ENCODE measurements around the gene PDIA5. TPM values are rescaled to one million over a fixed set of nuclear protein-coding genes. Genes with fewer than 3 reads are reported as not detected.
A peak's percentile ranks its signal among the peaks of the same experiment; 100 is the strongest.

The PDIA5 gene
- total RNA-seq, 1 experiment from 2014 or later: 41.5 TPM

DNA sequence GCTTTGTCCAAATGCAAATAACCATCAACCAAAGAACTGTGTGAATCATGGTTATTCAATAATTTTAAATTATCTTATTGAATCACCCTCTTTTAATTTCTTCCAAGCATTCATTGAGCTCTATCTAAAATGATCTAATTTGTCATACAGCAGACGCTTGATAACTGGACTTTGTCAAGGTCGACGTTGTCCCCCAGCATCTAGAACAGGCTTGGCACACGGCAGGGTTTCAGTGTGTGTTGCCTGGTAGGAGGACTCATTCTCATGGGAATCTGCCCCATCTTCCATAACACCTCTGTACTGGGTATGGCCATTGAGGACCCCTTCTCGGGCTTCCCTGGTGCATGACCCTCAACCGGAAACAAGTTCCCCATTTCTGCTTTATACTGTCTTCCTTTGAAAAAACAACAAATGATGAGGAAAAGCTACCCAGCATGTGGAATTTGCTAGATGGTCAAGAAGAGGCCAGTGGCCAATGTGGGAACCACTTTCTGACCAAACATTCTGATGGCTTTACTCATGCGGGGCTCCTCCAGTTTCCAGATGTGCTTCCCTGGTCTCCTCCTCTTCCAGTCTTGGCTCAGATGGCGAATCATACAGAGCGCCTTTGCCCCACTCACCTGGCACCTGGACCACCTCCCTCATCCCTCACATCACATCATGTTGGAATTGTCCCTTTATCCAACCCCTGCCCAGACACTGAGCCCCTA lies 93.3 kb downstream of the PDIA5 start:
- no peak for DNase-seq (ENCODE audit: low spot score)
- Mint-ChIP-seq H3K36me3 (peaks cover 40% of the 10 kb centered on the region), H3K4me1 (no peaks in the 10 kb centered on the region), H3K27me3 (ENCODE audit: low read depth) (no peaks in the 10 kb centered on the region), H3K4me3 (no peak overlapping the region), H3K27ac (no peak overlapping the region), H3K9me3 (peaks cover 7% of the 10 kb centered on the region)
- ATAC-seq: no peak
- ChIA-PET CTCF (interaction anchor here (0.8 to 1.6 kb wide), 3 partner anchors 116 to 133 kb away, joined by 3 to 5 read pairs (median 3); partner anchors contain the start of gene SEMA5B), POLR2A (no interaction called here)
- TF ChIP-seq ZNF263 (CRISPR knock-in tag; IDR thresholded peaks at IDR 0.05; ENCODE audit: low read depth): no peak
- TF ChIP-seq TEAD1 (CRISPR knock-in tag; IDR thresholded peaks at IDR 0.05): no peak
- TF ChIP-seq, protein P1, sequence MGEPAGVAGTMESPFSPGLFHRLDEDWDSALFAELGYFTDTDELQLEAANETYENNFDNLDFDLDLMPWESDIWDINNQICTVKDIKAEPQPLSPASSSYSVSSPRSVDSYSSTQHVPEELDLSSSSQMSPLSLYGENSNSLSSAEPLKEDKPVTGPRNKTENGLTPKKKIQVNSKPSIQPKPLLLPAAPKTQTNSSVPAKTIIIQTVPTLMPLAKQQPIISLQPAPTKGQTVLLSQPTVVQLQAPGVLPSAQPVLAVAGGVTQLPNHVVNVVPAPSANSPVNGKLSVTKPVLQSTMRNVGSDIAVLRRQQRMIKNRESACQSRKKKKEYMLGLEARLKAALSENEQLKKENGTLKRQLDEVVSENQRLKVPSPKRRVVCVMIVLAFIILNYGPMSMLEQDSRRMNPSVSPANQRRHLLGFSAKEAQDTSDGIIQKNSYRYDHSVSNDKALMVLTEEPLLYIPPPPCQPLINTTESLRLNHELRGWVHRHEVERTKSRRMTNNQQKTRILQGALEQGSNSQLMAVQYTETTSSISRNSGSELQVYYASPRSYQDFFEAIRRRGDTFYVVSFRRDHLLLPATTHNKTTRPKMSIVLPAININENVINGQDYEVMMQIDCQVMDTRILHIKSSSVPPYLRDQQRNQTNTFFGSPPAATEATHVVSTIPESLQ (CRISPR knock-in tag; IDR thresholded peaks at IDR 0.05): no peak
- TF ChIP-seq, protein P2, sequence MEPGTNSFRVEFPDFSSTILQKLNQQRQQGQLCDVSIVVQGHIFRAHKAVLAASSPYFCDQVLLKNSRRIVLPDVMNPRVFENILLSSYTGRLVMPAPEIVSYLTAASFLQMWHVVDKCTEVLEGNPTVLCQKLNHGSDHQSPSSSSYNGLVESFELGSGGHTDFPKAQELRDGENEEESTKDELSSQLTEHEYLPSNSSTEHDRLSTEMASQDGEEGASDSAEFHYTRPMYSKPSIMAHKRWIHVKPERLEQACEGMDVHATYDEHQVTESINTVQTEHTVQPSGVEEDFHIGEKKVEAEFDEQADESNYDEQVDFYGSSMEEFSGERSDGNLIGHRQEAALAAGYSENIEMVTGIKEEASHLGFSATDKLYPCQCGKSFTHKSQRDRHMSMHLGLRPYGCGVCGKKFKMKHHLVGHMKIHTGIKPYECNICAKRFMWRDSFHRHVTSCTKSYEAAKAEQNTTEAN (CRISPR knock-in tag; IDR thresholded peaks at IDR 0.05): no peak
- no peak for TF ChIP-seq ETV6 (CRISPR knock-in tag; IDR thresholded peaks at IDR 0.05)
- TF ChIP-seq CREB1 (CRISPR knock-in tag; IDR thresholded peaks at IDR 0.05): no peak
- TF ChIP-seq NR3C1 (CRISPR knock-in tag; conservative IDR thresholded peaks at IDR 0.05; ENCODE audit: low read depth): no peak
- no peak for TF ChIP-seq PRRX2 (CRISPR knock-in tag; IDR thresholded peaks at IDR 0.05)
- TF ChIP-seq SMAD3 (CRISPR knock-in tag; IDR thresholded peaks at IDR 0.05; ENCODE audit: borderline replicate concordance): no peak
- TF ChIP-seq ZNF416 (CRISPR knock-in tag; IDR thresholded peaks at IDR 0.05): no peak
- no peak for TF ChIP-seq KAT7 (CRISPR knock-in tag; IDR thresholded peaks at IDR 0.05; ENCODE audit: borderline replicate concordance)
- TF ChIP-seq, protein P3, sequence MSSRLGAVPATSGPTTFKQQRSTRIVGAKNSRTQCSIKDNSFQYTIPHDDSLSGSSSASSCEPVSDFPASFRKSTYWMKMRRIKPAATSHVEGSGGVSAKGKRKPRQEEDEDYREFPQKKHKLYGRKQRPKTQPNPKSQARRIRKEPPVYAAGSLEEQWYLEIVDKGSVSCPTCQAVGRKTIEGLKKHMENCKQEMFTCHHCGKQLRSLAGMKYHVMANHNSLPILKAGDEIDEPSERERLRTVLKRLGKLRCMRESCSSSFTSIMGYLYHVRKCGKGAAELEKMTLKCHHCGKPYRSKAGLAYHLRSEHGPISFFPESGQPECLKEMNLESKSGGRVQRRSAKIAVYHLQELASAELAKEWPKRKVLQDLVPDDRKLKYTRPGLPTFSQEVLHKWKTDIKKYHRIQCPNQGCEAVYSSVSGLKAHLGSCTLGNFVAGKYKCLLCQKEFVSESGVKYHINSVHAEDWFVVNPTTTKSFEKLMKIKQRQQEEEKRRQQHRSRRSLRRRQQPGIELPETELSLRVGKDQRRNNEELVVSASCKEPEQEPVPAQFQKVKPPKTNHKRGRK (CRISPR knock-in tag; IDR thresholded peaks at IDR 0.05; ENCODE audit: borderline replicate concordance): no peak
- TF ChIP-seq ZNF423 (CRISPR knock-in tag; IDR thresholded peaks at IDR 0.05): no peak
- TF ChIP-seq, protein P4, sequence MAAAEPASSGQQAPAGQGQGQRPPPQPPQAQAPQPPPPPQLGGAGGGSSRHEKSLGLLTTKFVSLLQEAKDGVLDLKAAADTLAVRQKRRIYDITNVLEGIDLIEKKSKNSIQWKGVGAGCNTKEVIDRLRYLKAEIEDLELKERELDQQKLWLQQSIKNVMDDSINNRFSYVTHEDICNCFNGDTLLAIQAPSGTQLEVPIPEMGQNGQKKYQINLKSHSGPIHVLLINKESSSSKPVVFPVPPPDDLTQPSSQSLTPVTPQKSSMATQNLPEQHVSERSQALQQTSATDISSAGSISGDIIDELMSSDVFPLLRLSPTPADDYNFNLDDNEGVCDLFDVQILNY (CRISPR knock-in tag; IDR thresholded peaks at IDR 0.05): no peak

DNA sequence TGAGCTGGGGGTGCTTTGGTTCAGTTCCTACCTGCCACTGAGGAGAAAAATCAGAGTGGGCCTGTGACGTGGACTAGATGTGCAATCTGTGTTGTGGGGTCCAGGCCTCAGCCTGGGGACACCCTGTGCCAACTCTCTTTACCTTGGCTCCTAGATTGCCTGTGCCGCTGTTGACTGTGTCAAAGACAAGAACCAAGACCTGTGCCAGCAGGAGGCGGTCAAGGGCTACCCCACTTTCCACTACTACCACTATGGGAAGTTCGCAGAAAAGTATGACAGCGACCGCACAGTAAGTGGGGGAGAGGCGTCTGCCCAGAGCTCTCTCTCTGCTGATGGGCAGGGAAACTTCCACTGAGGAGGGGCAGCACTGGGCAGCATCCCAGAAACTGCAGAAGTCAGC lies 94.3 kb downstream of the PDIA5 start:
- H3K36me3 Mint-ChIP-seq: peaks cover 49% of the 10 kb centered on the region
- H3K27me3 Mint-ChIP-seq (ENCODE audit: low read depth): no peaks in the 10 kb centered on the region
- CTCF ChIA-PET: interaction anchor here (0.6 kb wide), 1 partner anchor 86 kb away, joined by 3 read pairs; no protein-coding TSS in a partner anchor
- no peak overlapping the region for H3K4me3 Mint-ChIP-seq
- DNase-seq (ENCODE audit: low spot score) (peak; percentile 64), ATAC-seq (peak; percentile 74)
- TF ChIP-seq GABPB1 (CRISPR knock-in tag; IDR thresholded peaks at IDR 0.05) (no peak), KAT7 (CRISPR knock-in tag; IDR thresholded peaks at IDR 0.05; ENCODE audit: borderline replicate concordance) (no peak), NR3C1 (CRISPR knock-in tag; conservative IDR thresholded peaks at IDR 0.05; ENCODE audit: low read depth) (no peak), OVOL2 (CRISPR knock-in tag; IDR thresholded peaks at IDR 0.05; ENCODE audit: borderline replicate concordance) (no peak), ZNF416 (CRISPR knock-in tag; IDR thresholded peaks at IDR 0.05) (no peak)
- TF ChIP-seq, protein P5, sequence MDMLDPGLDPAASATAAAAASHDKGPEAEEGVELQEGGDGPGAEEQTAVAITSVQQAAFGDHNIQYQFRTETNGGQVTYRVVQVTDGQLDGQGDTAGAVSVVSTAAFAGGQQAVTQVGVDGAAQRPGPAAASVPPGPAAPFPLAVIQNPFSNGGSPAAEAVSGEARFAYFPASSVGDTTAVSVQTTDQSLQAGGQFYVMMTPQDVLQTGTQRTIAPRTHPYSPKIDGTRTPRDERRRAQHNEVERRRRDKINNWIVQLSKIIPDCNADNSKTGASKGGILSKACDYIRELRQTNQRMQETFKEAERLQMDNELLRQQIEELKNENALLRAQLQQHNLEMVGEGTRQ (CRISPR knock-in tag; IDR thresholded peaks at IDR 0.05): no peak
- TF ChIP-seq, protein P6, sequence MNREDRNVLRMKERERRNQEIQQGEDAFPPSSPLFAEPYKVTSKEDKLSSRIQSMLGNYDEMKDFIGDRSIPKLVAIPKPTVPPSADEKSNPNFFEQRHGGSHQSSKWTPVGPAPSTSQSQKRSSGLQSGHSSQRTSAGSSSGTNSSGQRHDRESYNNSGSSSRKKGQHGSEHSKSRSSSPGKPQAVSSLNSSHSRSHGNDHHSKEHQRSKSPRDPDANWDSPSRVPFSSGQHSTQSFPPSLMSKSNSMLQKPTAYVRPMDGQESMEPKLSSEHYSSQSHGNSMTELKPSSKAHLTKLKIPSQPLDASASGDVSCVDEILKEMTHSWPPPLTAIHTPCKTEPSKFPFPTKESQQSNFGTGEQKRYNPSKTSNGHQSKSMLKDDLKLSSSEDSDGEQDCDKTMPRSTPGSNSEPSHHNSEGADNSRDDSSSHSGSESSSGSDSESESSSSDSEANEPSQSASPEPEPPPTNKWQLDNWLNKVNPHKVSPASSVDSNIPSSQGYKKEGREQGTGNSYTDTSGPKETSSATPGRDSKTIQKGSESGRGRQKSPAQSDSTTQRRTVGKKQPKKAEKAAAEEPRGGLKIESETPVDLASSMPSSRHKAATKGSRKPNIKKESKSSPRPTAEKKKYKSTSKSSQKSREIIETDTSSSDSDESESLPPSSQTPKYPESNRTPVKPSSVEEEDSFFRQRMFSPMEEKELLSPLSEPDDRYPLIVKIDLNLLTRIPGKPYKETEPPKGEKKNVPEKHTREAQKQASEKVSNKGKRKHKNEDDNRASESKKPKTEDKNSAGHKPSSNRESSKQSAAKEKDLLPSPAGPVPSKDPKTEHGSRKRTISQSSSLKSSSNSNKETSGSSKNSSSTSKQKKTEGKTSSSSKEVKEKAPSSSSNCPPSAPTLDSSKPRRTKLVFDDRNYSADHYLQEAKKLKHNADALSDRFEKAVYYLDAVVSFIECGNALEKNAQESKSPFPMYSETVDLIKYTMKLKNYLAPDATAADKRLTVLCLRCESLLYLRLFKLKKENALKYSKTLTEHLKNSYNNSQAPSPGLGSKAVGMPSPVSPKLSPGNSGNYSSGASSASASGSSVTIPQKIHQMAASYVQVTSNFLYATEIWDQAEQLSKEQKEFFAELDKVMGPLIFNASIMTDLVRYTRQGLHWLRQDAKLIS (CRISPR knock-in tag; IDR thresholded peaks at IDR 0.05; ENCODE audit: borderline replicate concordance): no peak
- TF ChIP-seq, protein P4 (CRISPR knock-in tag; IDR thresholded peaks at IDR 0.05): no peak
- peaks cover 12% of the 10 kb centered on the region for H3K9me3 Mint-ChIP-seq
- no peak overlapping the region for H3K27ac Mint-ChIP-seq
- no peaks in the 10 kb centered on the region for H3K4me1 Mint-ChIP-seq
- POLR2A ChIA-PET: no interaction called here

Measured in WTC11 (cell line).